H9 (cell line): ENCODE data around the gene CYSTM1. TPM values are rescaled to one million over a fixed set of nuclear protein-coding genes. Genes with fewer than 3 reads are reported as not detected.

Experiments used
- DNase-seq: peaks from one replicate; pipeline ENCODE4 v3.0.0-alpha.2; 2017
- H2AFZ ChIP-seq: one replicate; pipeline ENCODE4 v1.6.1; 2013; ENCODE audit warnings: mild to moderate bottlenecking, low read length, control low read depth, moderate library complexity
- H2AK5ac ChIP-seq: 2 replicates; pipeline ENCODE4 v1.6.1; 2013; ENCODE audit warnings: low read length, control low read depth, mixed read lengths; ENCODE audit not compliant: insufficient read length
- H2BK120ac ChIP-seq: one replicate; pipeline ENCODE4 v1.6.1; 2013; ENCODE audit warnings: low read depth, mild to moderate bottlenecking, low read length, control low read depth, inconsistent platforms; ENCODE audit not compliant: poor library complexity, severe bottlenecking
- H2BK12ac ChIP-seq: 2 replicates; pipeline ENCODE4 v1.6.1; 2013; ENCODE audit warnings: low read length, control low read depth, mixed read lengths, low read depth; ENCODE audit not compliant: insufficient read length
- H2BK15ac ChIP-seq: 2 replicates; pipeline ENCODE4 v1.6.1; 2013; ENCODE audit warnings: low read depth, low read length, control low read depth
- H2BK20ac ChIP-seq: one replicate; pipeline ENCODE4 v1.6.1; 2013; ENCODE audit warnings: low read depth, mild to moderate bottlenecking, low read length, control low read depth, inconsistent platforms; ENCODE audit not compliant: poor library complexity, severe bottlenecking
- H2BK5ac ChIP-seq: 2 replicates; pipeline ENCODE4 v1.6.1; 2013; ENCODE audit warnings: low read length, control low read depth, mixed read lengths; ENCODE audit not compliant: insufficient read length
- H3K14ac ChIP-seq: 2 replicates; pipeline ENCODE4 v1.6.1; 2013; ENCODE audit warnings: low read length, control low read depth; ENCODE audit not compliant: insufficient read depth
- H3K18ac ChIP-seq: 2 replicates; pipeline ENCODE4 v1.6.1; 2013; ENCODE audit warnings: low read depth, mild to moderate bottlenecking, mixed read lengths, low read length, control low read depth; ENCODE audit not compliant: insufficient read length
- H3K23ac ChIP-seq: 2 replicates; pipeline ENCODE4 v1.6.1; 2013; ENCODE audit warnings: low read length, control low read depth, mixed read lengths, low read depth; ENCODE audit not compliant: insufficient read length
- H3K23me2 ChIP-seq: 2 replicates; pipeline ENCODE4 v1.6.1; 2013; ENCODE audit warnings: low read depth, mild to moderate bottlenecking, mixed read lengths, low read length, control low read depth; ENCODE audit not compliant: insufficient read length, poor library complexity, severe bottlenecking
- H3K27ac ChIP-seq: 2 replicates; pipeline ENCODE4 v1.5.1; 2013; ENCODE audit warnings: low read length, control low read depth, mixed read lengths, low read depth; ENCODE audit not compliant: insufficient read length
- H3K27me3 ChIP-seq: 2 replicates; pipeline ENCODE4 v1.6.1; 2013; ENCODE audit warnings: low read length, control low read depth, inconsistent platforms; ENCODE audit not compliant: insufficient read depth
- H3K4ac ChIP-seq: 2 replicates; pipeline ENCODE4 v1.6.1; 2013; ENCODE audit warnings: low read depth, mild to moderate bottlenecking, control low read depth, inconsistent platforms, low read length, moderate library complexity
- H3K4me1 ChIP-seq: 2 replicates; pipeline ENCODE4 v1.6.1; 2013; ENCODE audit warnings: low read length, control low read depth, inconsistent platforms; ENCODE audit not compliant: insufficient read depth
- H3K4me2 ChIP-seq: 2 replicates; pipeline ENCODE4 v1.6.1; 2013; ENCODE audit warnings: low read length, control low read depth, mixed read lengths; ENCODE audit not compliant: insufficient read length, insufficient read depth
- H3K56ac ChIP-seq: 2 replicates; pipeline ENCODE4 v1.6.1; 2013; ENCODE audit warnings: low read depth, mild to moderate bottlenecking, mixed read lengths, low read length, control low read depth; ENCODE audit not compliant: insufficient read length
- H3K79me1 ChIP-seq: 2 replicates; pipeline ENCODE4 v1.6.1; 2013; ENCODE audit warnings: low read depth, mild to moderate bottlenecking, moderate library complexity, low read length, control low read depth, inconsistent platforms; ENCODE audit not compliant: insufficient read depth, poor library complexity, severe bottlenecking
- H3K79me2 ChIP-seq: 2 replicates; pipeline ENCODE4 v1.6.1; 2013; ENCODE audit warnings: low read length, control low read depth, inconsistent platforms; ENCODE audit not compliant: insufficient read depth
- H3K9ac ChIP-seq: 2 replicates; pipeline ENCODE4 v1.6.1; 2013; ENCODE audit warnings: low read length, control low read depth, mixed read lengths; ENCODE audit not compliant: insufficient read length; ENCODE audit errors: extremely low read depth
- H3K9me3 ChIP-seq: one replicate; pipeline ENCODE4 v1.6.1; 2013; ENCODE audit warnings: low read depth, low read length, inconsistent platforms; ENCODE audit not compliant: control insufficient read depth
- H3T11ph ChIP-seq: one replicate; pipeline ENCODE4 v1.6.1; 2013; ENCODE audit warnings: mild to moderate bottlenecking, low read length, control low read depth, inconsistent platforms
- H4K20me1 ChIP-seq: one replicate; pipeline ENCODE4 v1.6.1; 2013; ENCODE audit not compliant: control insufficient read depth, insufficient read length, insufficient read depth
- H4K5ac ChIP-seq: 2 replicates; pipeline ENCODE4 v1.6.1; 2013; ENCODE audit warnings: low read depth, mild to moderate bottlenecking, mixed read lengths, low read length, control low read depth; ENCODE audit not compliant: insufficient read length
- H4K8ac ChIP-seq: replicated peaks from 2 replicates; pipeline ENCODE4 v1.6.1; 2013; ENCODE audit warnings: low read length, control low read depth, mixed read lengths, low read depth; ENCODE audit not compliant: insufficient read length
- H4K91ac ChIP-seq: 2 replicates; pipeline ENCODE4 v1.6.1; 2013; ENCODE audit warnings: low read depth, mild to moderate bottlenecking, moderate library complexity, mixed read lengths, low read length, control low read depth; ENCODE audit not compliant: insufficient read length
- H3K27ac Mint-ChIP-seq, 3 experiments: 2 replicates in 2 of 3; 3 replicates in 1 of 3; pipeline ENCODE4 v1.8.0; 2020 to 2021; ENCODE audit warnings: mixed read lengths in 3 of 3, mild to moderate bottlenecking in 1 of 3, moderate library complexity in 1 of 3
- H3K27me3 Mint-ChIP-seq: 2 replicates; pipeline ENCODE4 v1.8.0; 2021; ENCODE audit warnings: low read depth, mild to moderate bottlenecking, moderate library complexity, mixed read lengths
- H3K36me3 Mint-ChIP-seq, 3 experiments: 2 replicates in 2 of 3; 3 replicates in 1 of 3; pipeline ENCODE4 v1.8.0; 2020 to 2021; ENCODE audit warnings: low read depth in 3 of 3, mixed read lengths in 3 of 3; ENCODE audit not compliant: insufficient read depth in 1 of 3
- H3K4me1 Mint-ChIP-seq, 2 experiments: 2 replicates each; pipeline ENCODE4 v1.8.0; 2020; ENCODE audit warnings: mixed read lengths in 2 of 2
- H3K4me3 Mint-ChIP-seq, 2 experiments: 2 replicates in 1 of 2; 3 replicates in 1 of 2; pipeline ENCODE4 v1.8.0; 2020 to 2021; ENCODE audit warnings: mild to moderate bottlenecking in 2 of 2, mixed read lengths in 2 of 2, moderate library complexity in 1 of 2
- H3K9me3 Mint-ChIP-seq, 2 experiments: 2 replicates in 1 of 2; 3 replicates in 1 of 2; pipeline ENCODE4 v1.8.0; 2020; ENCODE audit warnings: mild to moderate bottlenecking in 2 of 2, mixed read lengths in 2 of 2, moderate library complexity in 1 of 2
- CTCF ChIP-seq: fragments of 200-600 bp; sonication (generic); conservative IDR thresholded peaks from 3 replicates; pipeline ENCODE4 v1.8.0; 2021; ENCODE audit warnings: antibody characterized with exemption, mild to moderate bottlenecking
- WGBS: extraction: QIAGEN DNeasy Blood & Tissue Kit; methylation state at CpG from one replicate; pipeline ENCODE4 v1.1.7; 2013; ENCODE audit warnings: missing lambda C conversion rate, low lambda C conversion rate, mixed read lengths; ENCODE audit not compliant: insufficient read length; ENCODE audit errors: extremely low coverage; 5-methylcytosine and 5-hydroxymethylcytosine counted together
- total RNA-seq: library from RNA; stranded (reverse); gene quantifications from 2 replicates; pipeline ENCODE4 v1.2.1, GENCODE V29; 2021

The CYSTM1 gene
- total RNA-seq, 1 experiment from 2014 or later: 20.6 TPM

GRCh38 chr5:140165923-140166270 lies 9.1 kb upstream of the CYSTM1 start:
- WGBS: no CpG with 5 or more reads among the region's 4 CpGs

More at GRCh38 chr5:140165923-140166270, 9.1 kb upstream of the CYSTM1 start:
- Histone ChIP-seq H3T11ph (no peak overlapping the region), H4K91ac (no peak overlapping the region), H3K18ac (no peak overlapping the region), H3K4me1 (no peaks in the 10 kb centered on the region; the same call in 1 of the 2 replicates), H3K9me3 (no peaks in the 10 kb centered on the region), H3K56ac (no peak overlapping the region), H2BK120ac (no peak overlapping the region), H3K23ac (no peak overlapping the region), H4K5ac (no peak overlapping the region), H3K9ac (no peak overlapping the region), H3K23me2 (no peaks in the 10 kb centered on the region), H3K79me2 (no peaks in the 10 kb centered on the region), H2AFZ (no peak overlapping the region), H2BK20ac (no peak overlapping the region), H3K27ac (no peak overlapping the region), H3K4ac (no peak overlapping the region), H2BK12ac (no peak overlapping the region), H4K20me1 (no peaks in the 10 kb centered on the region), H3K79me1 (no peaks in the 10 kb centered on the region), H2AK5ac (no peak overlapping the region), H2BK5ac (no peak overlapping the region), H2BK15ac (no peak overlapping the region), H3K4me2 (no peak overlapping the region), H3K14ac (no peak overlapping the region; the same call in 1 of the 2 replicates), H4K8ac (no peak overlapping the region), H3K27me3 (no peaks in the 10 kb centered on the region)
- H3K4me3 Mint-ChIP-seq: no peak overlapping the region
- no peak for DNase-seq
- no peaks in the 10 kb centered on the region for H3K36me3 Mint-ChIP-seq
- H3K27me3 Mint-ChIP-seq: peaks cover 8% of the 10 kb centered on the region; the same call in 1 of the 2 replicates
- no peaks in the 10 kb centered on the region for H3K4me1 Mint-ChIP-seq
- H3K9me3 Mint-ChIP-seq: no peaks in the 10 kb centered on the region
- no peak for TF ChIP-seq CTCF
- H3K27ac Mint-ChIP-seq: no peak overlapping the region
